Right lobe of liver (tissue), 6 donors: ENCODE results near the gene TDRD7. TPM values are rescaled to one million over a fixed set of nuclear protein-coding genes. Genes with fewer than 3 reads are reported as not detected.

ENCODE experiments used
- ATAC-seq, 4 donors: fragments of 200-7000 bp; cut with Tn5 transposase; one replicate each; pipeline ENCODE4 v1.9.1; 2020; ENCODE audit warnings: mild to moderate bottlenecking in 4 of 4, moderate library complexity in 4 of 4
- DNase-seq, 3 donors: peaks; one replicate each; pipeline ENCODE4 v3.0.0-alpha.2; 2020
- H3K27ac ChIP-seq, 3 donors: fragments of 200-600 bp; one replicate each; pipeline ENCODE4 v1.8.0; 2022
- H3K27me3 ChIP-seq, 2 donors: fragments of 200-600 bp; one replicate each; pipeline ENCODE4 v1.8.0; 2022
- H3K36me3 ChIP-seq, 4 donors: fragments of 200-600 bp; sonication (generic) in 1 of 4; one replicate each; pipeline versions ENCODE4 v1.5.1 to v1.8.0; 2017 to 2022; ENCODE audit warnings: control low read depth in 1 of 4
- H3K4me1 ChIP-seq, 4 donors: fragments of 200-600 bp; sonication (generic) in 1 of 4; one replicate each; pipeline versions ENCODE4 v1.5.1 to v1.8.0; 2017 to 2022; ENCODE audit warnings: control low read depth in 1 of 4
- H3K4me3 ChIP-seq, 3 donors: fragments of 200-600 bp; one replicate each; pipeline ENCODE4 v1.8.0; 2022
- H3K9me3 ChIP-seq, 4 donors: fragments of 200-600 bp; sonication (generic) in 1 of 4; one replicate each; pipeline versions ENCODE4 v1.5.1 to v1.8.0; 2017 to 2022; ENCODE audit warnings: control low read depth in 1 of 4
- CTCF ChIP-seq, 4 donors: fragments of 200-600 bp in 3 of 4; fragments of 450-650 bp in 1 of 4; IDR thresholded peaks; one replicate each; pipeline versions ENCODE4 v1.5.1 to v1.8.0; 2016 to 2022; ENCODE audit warnings: antibody characterized with exemption in 4 of 4, mild to moderate bottlenecking in 2 of 4
- POLR2A ChIP-seq: fragments of 450-650 bp; IDR thresholded peaks from one replicate; pipeline ENCODE4 v1.6.1; 2017; ENCODE audit warnings: antibody characterized with exemption, mild to moderate bottlenecking
- WGBS: methylation state at CpG from one replicate; pipeline ENCODE4 v1.1.6; 2018; ENCODE audit warnings: low coverage, low lambda C conversion rate; ENCODE audit not compliant: insufficient coverage; ENCODE audit errors: missing lambda C conversion rate; 5-methylcytosine and 5-hydroxymethylcytosine counted together
- intact Hi-C, 2 donors: fragments of 100-400 bp; cut with DNase I; formaldehyde crosslinking; loops; one replicate each; pipeline versions ENCODE4 v1.11.2 to v1.14.1; 2022
- total RNA-seq, 6 experiments: library from RNA; depleted of rRNA in 2 of 6; stranded (reverse); fragments of >200 nt in 2 of 6; fragmentation: NEBNext Ultra II Directional in 3 of 6; extraction: Animal tissue kit (Norgen Biotek cat#: 25700) in 3 of 6; gene quantifications; one replicate each; pipeline versions ENCODE4 v1.1.0 to v1.2.4, GENCODE V29; 2016 to 2023
- donor health status: DM: no; HTN: yes; CAD: no.
- donor health status: DM: no; HTN: no; CAD: no.
- donor health status: DM: no; HTN: no; CAD: no.
- donor health status: DM: no; HTN: yes; CAD: no.
- donor health status: DM: no; HTN: yes; CAD: no.

The TDRD7 gene
- total RNA-seq, 6 experiments from 2014 or later = 4.2 to 8.7 (median 6.8) TPM

- no peak for TF ChIP-seq POLR2A
- no peak for TF ChIP-seq CTCF (IDR thresholded peaks at IDR 0.05)
- Histone ChIP-seq H3K27me3 (no peaks in the 10 kb centered on the region), H3K9me3 (no peaks in the 10 kb centered on the region), H3K36me3 (peaks cover 0 to 6% (median 0%) of the 10 kb centered on the region in 4 donors), H3K4me3 (no peak overlapping the region), H3K27ac (no peak overlapping the region), H3K4me1 (peaks cover 0 to 40% (median 9%) of the 10 kb centered on the region in 4 donors)
- 90% methylated on average over 1 of the region's 1 CpG for WGBS
- intact Hi-C loops = no loop called here
- DNase-seq (no peak), ATAC-seq (no peak)
Observed at GRCh38 chr9:97480749-97481148, 68.9 kb downstream of the TDRD7 start.

GRCh38 chr9:97484134-97484533, 72.2 kb downstream of the TDRD7 start:
- ATAC-seq (peak; percentile 40 to 68 (median 46)), DNase-seq (peak in 2 of 3 donors; percentile 33 to 64)
- 71% methylated on average over 1 of the region's 1 CpG for WGBS
- Histone ChIP-seq H3K4me3 (no peak overlapping the region), H3K27me3 (no peaks in the 10 kb centered on the region), H3K9me3 (no peaks in the 10 kb centered on the region), H3K4me1 (peaks cover 0 to 22% (median 6%) of the 10 kb centered on the region in 4 donors), H3K27ac (no peak overlapping the region), H3K36me3 (peaks cover 0 to 6% (median 0%) of the 10 kb centered on the region in 4 donors)
- intact Hi-C loops = no loop called here
- no peak for TF ChIP-seq CTCF (IDR thresholded peaks at IDR 0.05)

- WGBS = 80% methylated on average over 1 of the region's 2 CpGs
- DNase-seq (no peak), ATAC-seq (peak; percentile 43 to 72 (median 54))
- H3K27me3 ChIP-seq = no peaks in the 10 kb centered on the region
- no peak overlapping the region for H3K27ac ChIP-seq
- H3K36me3 ChIP-seq = peaks cover 0 to 6% (median 0%) of the 10 kb centered on the region in 4 donors
- peak; percentile 6 to 33 (median 30) for TF ChIP-seq CTCF (IDR thresholded peaks at IDR 0.05)
- TF ChIP-seq POLR2A = no peak
- H3K4me3 ChIP-seq = no peak overlapping the region
- intact Hi-C loops = no loop called here
- H3K9me3 ChIP-seq = no peaks in the 10 kb centered on the region
- H3K4me1 ChIP-seq = peaks cover 0 to 8% (median 0%) of the 10 kb centered on the region in 4 donors
Observed at GRCh38 chr9:97487107-97487506, 75.2 kb downstream of the TDRD7 start.

GRCh38 chr9:97487861-97488260, 76.0 kb downstream of the TDRD7 start:
- DNase-seq (no peak), ATAC-seq (no peak)
- Histone ChIP-seq H3K27ac (no peak overlapping the region), H3K4me3 (no peak overlapping the region), H3K36me3 (peaks cover 0 to 5% (median 0%) of the 10 kb centered on the region in 4 donors), H3K9me3 (no peaks in the 10 kb centered on the region), H3K27me3 (no peaks in the 10 kb centered on the region), H3K4me1 (peaks cover 0 to 8% (median 0%) of the 10 kb centered on the region in 4 donors)
- WGBS = no CpG with 5 or more reads among the region's 1 CpG
- intact Hi-C loops = no loop called here
- TF ChIP-seq POLR2A (no peak), CTCF (IDR thresholded peaks at IDR 0.05) (no peak)
